GM13977 (cell line): Measurements from ENCODE around the gene CTCFL.
"Not testable (repeated sequence)": the region's sequence is repeated elsewhere in the genome, so short reads cannot be mapped to it uniquely, and the experiment has no call there.

Experiments used
- DNase-seq: peaks from one replicate; pipeline ENCODE4 v3.0.0; 2012; ENCODE audit warnings: low spot score
- CTCF ChIP-seq: IDR thresholded peaks from 2 replicates; pipeline ENCODE4 v1.5.1; 2012; ENCODE audit warnings: mild to moderate bottlenecking, control low read depth; ENCODE audit not compliant: insufficient read depth; ENCODE audit errors: extremely low read depth, missing control alignments
- in situ Hi-C: fragments of 300-500 bp; cut with MboI; formaldehyde crosslinking; loops from one replicate; pipeline ENCODE4 v1.12.0; 2022; ENCODE audit warnings: low sequenced_read_pairs, low pct_unique_long_range_greater_than_20kb, mixed read lengths, inconsistent platforms; ENCODE audit not compliant: unreplicated experiment

The CTCFL gene

GRCh38 chr20:57496592-57496991 is 28.3 kb downstream of the CTCFL start:
- in situ Hi-C loops, result no loop called here

GRCh38 chr20:57495978-57496377 is 29.0 kb downstream of the CTCFL start:
- in situ Hi-C loops, result no loop called here
- no peak for TF ChIP-seq CTCF
- DNase-seq, result no peak

More at GRCh38 chr20:57496592-57496991, 28.3 kb downstream of the CTCFL start:
- DNase-seq, result no peak
- no peak for TF ChIP-seq CTCF

GRCh38 chr20:57493091-57493615 is 31.8 kb downstream of the CTCFL start:
- TF ChIP-seq CTCF, result no peak
- no peak for DNase-seq
- in situ Hi-C loops, result no loop called here

- TF ChIP-seq CTCF, result no peak
- in situ Hi-C loops, result no loop called here
- no peak for DNase-seq
Measured at GRCh38 chr20:57491373-57491772, 33.6 kb downstream of the CTCFL start.

GRCh38 chr20:57488277-57488676 is 36.7 kb downstream of the CTCFL start:
- DNase-seq, in situ Hi-C loops: not testable (repeated sequence)

- in situ Hi-C loops, result no loop called here
- TF ChIP-seq CTCF, result no peak
- no peak for DNase-seq
Measured at GRCh38 chr20:57485770-57486169, 39.2 kb downstream of the CTCFL start.

- DNase-seq, result no peak
- in situ Hi-C loops, result no loop called here
- no peak for TF ChIP-seq CTCF
Measured at GRCh38 chr20:57484772-57485171, 40.2 kb downstream of the CTCFL start.
